OCI-LY7 (cell line): ENCODE results near the gene GLP1R. TPM values are rescaled to one million over a fixed set of nuclear protein-coding genes. Genes with fewer than 3 reads are reported as not detected.

ENCODE experiments used
- BruUV-seq: library from RNA; stranded (reverse); fragments of 400-500 nt; replicated peaks from 2 replicates; lab custom pipeline; 2021; lab: Mats Ljungman, UMichigan
- CTCF ChIA-PET: fragments of 300-600 bp; sonication (Branson Sonifier 250); formaldehyde crosslinking; loops from one replicate; lab custom pipeline; 2022; ENCODE audit warnings: antibody characterized with exemption; ENCODE audit not compliant: unreplicated experiment; lab: Charles Lee
- POLR2A ChIA-PET: fragments of 300-600 bp; sonication (Branson Sonifier 250); formaldehyde crosslinking; loops from one replicate; lab custom pipeline; 2022; ENCODE audit warnings: antibody characterized with exemption; lab: Charles Lee
- DNase-seq: peaks from one replicate; pipeline ENCODE4 v3.0.0-alpha.2; 2015; ENCODE audit warnings: low spot score
- H2AFZ ChIP-seq: fragments of 200-600 bp; sonication (generic), shearing (Covaris generic); 2 replicates; pipeline ENCODE4 v1.6.1; 2014; ENCODE audit warnings: mild to moderate bottlenecking, antibody characterized with exemption, low read length, moderate library complexity
- H3K27ac ChIP-seq: fragments of 200-600 bp; sonication (generic); 2 replicates; pipeline ENCODE4 v1.5.1; 2014; ENCODE audit warnings: mixed run types, low read depth, mild to moderate bottlenecking, moderate library complexity, low read length, inconsistent platforms; ENCODE audit not compliant: poor library complexity, severe bottlenecking
- H3K36me3 ChIP-seq: fragments of 200-600 bp; sonication (generic); 2 replicates; pipeline ENCODE4 v1.6.1; 2014; ENCODE audit warnings: mild to moderate bottlenecking, antibody characterized with exemption, low read length, moderate library complexity, mixed read lengths; ENCODE audit not compliant: insufficient read depth
- H3K4me1 ChIP-seq: fragments of 200-600 bp; sonication (generic); 2 replicates; pipeline ENCODE4 v1.5.1; 2014; ENCODE audit warnings: mild to moderate bottlenecking, low read length; ENCODE audit not compliant: insufficient read depth, poor library complexity, severe bottlenecking
- H3K4me2 ChIP-seq: fragments of 200-600 bp; sonication (generic); 2 replicates; pipeline ENCODE4 v1.6.1; 2014; ENCODE audit warnings: mild to moderate bottlenecking, low read length
- H3K4me3 ChIP-seq: fragments of 200-600 bp; sonication (generic); 2 replicates; pipeline ENCODE4 v1.5.1; 2014; ENCODE audit warnings: mild to moderate bottlenecking, low read depth, low read length; ENCODE audit not compliant: poor library complexity, severe bottlenecking
- H3K79me2 ChIP-seq: fragments of 200-600 bp; sonication (generic); 2 replicates; pipeline ENCODE4 v1.6.1; 2016; ENCODE audit warnings: low read depth, mild to moderate bottlenecking, low read length, moderate library complexity, mixed read lengths; ENCODE audit not compliant: insufficient read depth
- H3K9me2 ChIP-seq: fragments of 200-600 bp; sonication (generic); 2 replicates; pipeline ENCODE4 v1.6.1; 2016; ENCODE audit warnings: mild to moderate bottlenecking, low read length, mixed read lengths; ENCODE audit not compliant: insufficient read depth
- H3K9me3 ChIP-seq: fragments of 200-600 bp; sonication (generic); 2 replicates; pipeline ENCODE4 v1.6.1; 2014; ENCODE audit warnings: mild to moderate bottlenecking, mixed run types, low read length, mixed read lengths
- H4K20me1 ChIP-seq: fragments of 200-600 bp; sonication (generic); 2 replicates; pipeline ENCODE4 v1.6.1; 2014; ENCODE audit warnings: mild to moderate bottlenecking, antibody characterized with exemption, low read length, moderate library complexity, mixed read lengths; ENCODE audit not compliant: insufficient read depth
- EZH2phosphoT487 ChIP-seq: fragments of 200-600 bp; sonication (generic); IDR thresholded peaks from 2 replicates; pipeline ENCODE4 v1.6.1; 2018; ENCODE audit warnings: low read depth, borderline replicate concordance, mild to moderate bottlenecking, mixed run types, antibody characterized with exemption, low read length, moderate library complexity, mixed read lengths
- intact Hi-C: fragments of 100-400 bp; cut with micrococcal nuclease; formaldehyde crosslinking; loops from one replicate; pipeline ENCODE4 v1.10.0; 2022; ENCODE audit not compliant: unreplicated experiment
- total RNA-seq, 2 experiments: library from RNA; depleted of rRNA in 1 of 2; stranded (reverse); fragments of >200 nt in 1 of 2; shearing (Covaris generic) in 1 of 2; gene quantifications; 2 replicates each; pipeline ENCODE4 v1.2.3, GENCODE V29; 2014 to 2022
- TF ChIP-seq, protein P1 (sequence below): fragments of 200-600 bp; sonication (generic); conservative IDR thresholded peaks from 2 replicates; pipeline ENCODE4 v1.5.1; 2014; ENCODE audit warnings: mild to moderate bottlenecking, antibody characterized with exemption, low read length, moderate library complexity, mixed read lengths

The GLP1R gene
- total RNA-seq, 2 experiments from 2014 or later: not detected

DNA sequence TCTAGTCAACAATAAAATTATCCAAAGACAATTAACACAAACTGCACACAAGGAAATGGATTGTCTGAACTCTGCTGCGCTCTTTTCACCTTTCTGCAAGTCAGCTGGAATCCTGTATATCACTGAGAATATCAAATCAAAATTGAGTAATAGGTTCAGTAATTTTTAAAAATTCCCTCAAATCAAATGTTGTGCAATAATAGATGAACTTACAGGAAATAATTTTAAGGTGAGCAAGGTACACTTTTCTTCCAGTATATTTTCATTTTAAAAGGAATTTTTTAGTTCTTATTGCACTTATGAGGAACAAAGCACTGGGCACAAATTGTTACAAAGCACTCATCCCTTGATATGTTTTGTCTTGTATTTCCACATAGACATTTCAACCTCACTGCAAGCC, 65.2 kb downstream of the GLP1R start:
- Histone ChIP-seq H3K4me3 (peak overlapping the region; percentile 72), H3K9me3 (no peaks in the 10 kb centered on the region), H3K79me2 (no peaks in the 10 kb centered on the region; the same call in 1 of the 2 replicates), H2AFZ (peak overlapping the region; percentile 97), H3K9me2 (no peaks in the 10 kb centered on the region), H3K4me1 (peaks cover 18% of the 10 kb centered on the region), H4K20me1 (no peaks in the 10 kb centered on the region), H3K36me3 (peaks cover 8% of the 10 kb centered on the region; the same call in 1 of the 2 replicates), H3K27ac (peak overlapping the region; percentile 77), H3K4me2 (peak overlapping the region; percentile 95)
- no peak for DNase-seq
- ChIA-PET CTCF (no interaction called here), POLR2A (interaction anchor here (1.0 to 1.7 kb wide), 2 partner anchors 11 to 55 kb away, joined by 3 to 5 read pairs; no protein-coding TSS in a partner anchor)
- TF ChIP-seq, protein P1, sequence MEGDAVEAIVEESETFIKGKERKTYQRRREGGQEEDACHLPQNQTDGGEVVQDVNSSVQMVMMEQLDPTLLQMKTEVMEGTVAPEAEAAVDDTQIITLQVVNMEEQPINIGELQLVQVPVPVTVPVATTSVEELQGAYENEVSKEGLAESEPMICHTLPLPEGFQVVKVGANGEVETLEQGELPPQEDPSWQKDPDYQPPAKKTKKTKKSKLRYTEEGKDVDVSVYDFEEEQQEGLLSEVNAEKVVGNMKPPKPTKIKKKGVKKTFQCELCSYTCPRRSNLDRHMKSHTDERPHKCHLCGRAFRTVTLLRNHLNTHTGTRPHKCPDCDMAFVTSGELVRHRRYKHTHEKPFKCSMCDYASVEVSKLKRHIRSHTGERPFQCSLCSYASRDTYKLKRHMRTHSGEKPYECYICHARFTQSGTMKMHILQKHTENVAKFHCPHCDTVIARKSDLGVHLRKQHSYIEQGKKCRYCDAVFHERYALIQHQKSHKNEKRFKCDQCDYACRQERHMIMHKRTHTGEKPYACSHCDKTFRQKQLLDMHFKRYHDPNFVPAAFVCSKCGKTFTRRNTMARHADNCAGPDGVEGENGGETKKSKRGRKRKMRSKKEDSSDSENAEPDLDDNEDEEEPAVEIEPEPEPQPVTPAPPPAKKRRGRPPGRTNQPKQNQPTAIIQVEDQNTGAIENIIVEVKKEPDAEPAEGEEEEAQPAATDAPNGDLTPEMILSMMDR: no peak
- TSS peak; percentile 67 for BruUV-seq
- intact Hi-C loops: loop anchor here (5.0 kb wide), 1 partner anchor 411 kb away; the partner anchor contains the start of gene GLO1

DNA sequence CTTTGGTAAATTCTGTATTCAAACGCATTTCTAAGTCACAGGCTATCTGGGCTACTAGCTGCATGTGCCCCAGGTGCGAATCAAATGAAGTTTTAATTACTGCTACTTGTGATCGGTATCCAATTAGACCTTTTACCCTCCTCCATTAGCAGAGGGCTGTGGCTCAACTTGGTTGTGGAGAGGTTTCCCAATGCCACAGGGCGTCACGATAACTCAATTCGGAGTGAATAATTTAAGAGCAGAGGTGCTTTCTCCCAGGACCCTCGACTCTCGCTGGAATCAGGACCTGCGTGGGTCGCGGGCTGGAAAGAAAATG, 65.8 kb downstream of the GLP1R start:
- Histone ChIP-seq H4K20me1 (no peaks in the 10 kb centered on the region), H3K79me2 (no peaks in the 10 kb centered on the region; the same call in 1 of the 2 replicates), H2AFZ (peak overlapping the region; percentile 97), H3K4me2 (peak overlapping the region; percentile 95), H3K9me2 (no peaks in the 10 kb centered on the region), H3K4me1 (peaks cover 18% of the 10 kb centered on the region), H3K4me3 (peak overlapping the region; percentile 72), H3K36me3 (peaks cover 7% of the 10 kb centered on the region; the same call in 1 of the 2 replicates), H3K27ac (peak overlapping the region; percentile 77), H3K9me3 (no peaks in the 10 kb centered on the region)
- no peak for DNase-seq
- TF ChIP-seq, protein P1: no peak
- TF ChIP-seq EZH2phosphoT487: no peak
- intact Hi-C loops: loop anchor here (5.0 kb wide), 1 partner anchor 412 kb away; the partner anchor contains the start of gene GLO1
- POLR2A ChIA-PET: interaction anchor here (1.0 to 1.7 kb wide), 3 partner anchors 8 to 54 kb away, joined by 3 to 5 read pairs (median 3); no protein-coding TSS in a partner anchor
- no TSS peak for BruUV-seq
- CTCF ChIA-PET: no interaction called here
